Activated T-cell treated with anti-CD3 and anti-CD28 coated beads for 1 hour (primary cell): ENCODE data around the gene HSD17B8.
A peak's percentile ranks its signal among the peaks of the same experiment; 100 is the strongest.

Source experiments
- DNase-seq: peaks from one replicate; pipeline ENCODE4 v3.0.0-alpha.2; 2020; ENCODE audit warnings: low read depth

HSD17B8 gene

GRCh38 chr6:33241968-33242367, 37.5 kb downstream of the HSD17B8 start:
- DNase-seq = no peak

GRCh38 chr6:33243476-33243875, 39.0 kb downstream of the HSD17B8 start:
- no peak for DNase-seq

GRCh38 chr6:33247977-33248642, 43.7 kb downstream of the HSD17B8 start:
- DNase-seq = peak; percentile 90

GRCh38 chr6:33248643-33248931, 44.1 kb downstream of the HSD17B8 start:
- DNase-seq = no peak

- peak; percentile 90 for DNase-seq
Observed at GRCh38 chr6:33248932-33249731, 44.7 kb downstream of the HSD17B8 start.

- DNase-seq = no peak
Observed at GRCh38 chr6:33249732-33250630, 45.5 kb downstream of the HSD17B8 start.

GRCh38 chr6:33250731-33251130, 46.3 kb downstream of the HSD17B8 start:
- no peak for DNase-seq

GRCh38 chr6:33251395-33252012, 47.0 kb downstream of the HSD17B8 start:
- no peak for DNase-seq

GRCh38 chr6:33252759-33253158, 48.3 kb downstream of the HSD17B8 start:
- no peak for DNase-seq

GRCh38 chr6:33254591-33254990, 50.1 kb downstream of the HSD17B8 start:
- DNase-seq = no peak
